Kidney epithelial cell (primary cell): Measurements from ENCODE around the gene ASB1. TPM values are rescaled to one million over a fixed set of nuclear protein-coding genes. Genes with fewer than 3 reads are reported as not detected.
A peak's percentile ranks its signal among the peaks of the same experiment; 100 is the strongest.

ENCODE experiments used
- DNase-seq: peaks from one replicate; pipeline ENCODE4 v3.0.0-alpha.2; 2010; ENCODE audit warnings: low read depth
- H3K27me3 ChIP-seq: 2 replicates; pipeline ENCODE4 v1.6.0; 2011; ENCODE audit warnings: low read length; ENCODE audit not compliant: control insufficient read depth, insufficient read depth
- H3K36me3 ChIP-seq: 2 replicates; pipeline ENCODE4 v1.5.1; 2011; ENCODE audit warnings: low read length; ENCODE audit not compliant: control insufficient read depth, insufficient read depth
- H3K4me3 ChIP-seq: 2 replicates; pipeline ENCODE4 v1.5.1; 2011; ENCODE audit warnings: low read depth, mild to moderate bottlenecking, control low read depth, low read length
- CTCF ChIP-seq: IDR thresholded peaks from 2 replicates; pipeline ENCODE4 v1.5.1; 2011; ENCODE audit warnings: mild to moderate bottlenecking, moderate library complexity, low read length, control low read depth, inconsistent platforms; ENCODE audit not compliant: insufficient read depth, poor library complexity, severe bottlenecking
- total RNA-seq: library from RNA; depleted of rRNA; stranded (reverse); fragments of >200 nt; gene quantifications from 2 replicates; pipeline ENCODE4 v1.2.3, GENCODE V29; 2015

The ASB1 gene
- total RNA-seq, 1 donor from 2014 or later: 23.0 TPM

- H3K27me3 ChIP-seq: no peaks in the 10 kb centered on the region
- no peak for TF ChIP-seq CTCF
- peaks cover 5% of the 10 kb centered on the region for H3K36me3 ChIP-seq
- no peak overlapping the region for H3K4me3 ChIP-seq
- DNase-seq: no peak
Measured at GRCh38 chr2:238434846-238435751, 8.4 kb downstream of the ASB1 start.

- Histone ChIP-seq H3K27me3 (no peaks in the 10 kb centered on the region), H3K36me3 (peaks cover 5% of the 10 kb centered on the region), H3K4me3 (no peak overlapping the region)
- no peak for DNase-seq
- TF ChIP-seq CTCF: no peak
Measured at GRCh38 chr2:238435752-238436096, 9.0 kb downstream of the ASB1 start.

- no peak for TF ChIP-seq CTCF
- peaks cover 2% of the 10 kb centered on the region for H3K36me3 ChIP-seq
- H3K4me3 ChIP-seq: no peak overlapping the region
- H3K27me3 ChIP-seq: no peaks in the 10 kb centered on the region
- peak; percentile 95 for DNase-seq
Measured at GRCh38 chr2:238438856-238439849, 12.4 kb downstream of the ASB1 start.

- Histone ChIP-seq H3K4me3 (no peak overlapping the region), H3K36me3 (peaks cover 4% of the 10 kb centered on the region)
- no peak for TF ChIP-seq CTCF
Measured at GRCh38 chr2:238439917-238440316, 13.2 kb downstream of the ASB1 start.

GRCh38 chr2:238440331-238440730 lies 13.6 kb downstream of the ASB1 start:
- Histone ChIP-seq H3K4me3 (no peak overlapping the region), H3K27me3 (no peaks in the 10 kb centered on the region), H3K36me3 (peaks cover 4% of the 10 kb centered on the region)
- TF ChIP-seq CTCF: no peak
- DNase-seq: no peak

More at GRCh38 chr2:238439917-238440316, 13.2 kb downstream of the ASB1 start:
- no peak for DNase-seq
- no peaks in the 10 kb centered on the region for H3K27me3 ChIP-seq
